Testis (tissue), 2 donors: ENCODE data around the gene ABCA13.

Experiments used
- POLR2A ChIP-seq: fragments of 450-650 bp; IDR thresholded peaks from one replicate; pipeline ENCODE4 v1.6.1; 2017; ENCODE audit warnings: antibody characterized with exemption, mild to moderate bottlenecking, moderate library complexity
- TF ChIP-seq, protein P1 (sequence below), 3 experiments: fragments of 450-650 bp in 2 of 3; fragments of 200-600 bp in 1 of 3; sonication (generic) in 1 of 3; IDR thresholded peaks; one replicate each; pipeline ENCODE4 v1.5.1; 2016 to 2019; ENCODE audit warnings: antibody characterized with exemption in 3 of 3, mild to moderate bottlenecking in 2 of 3, moderate library complexity in 1 of 3

GRCh38 chr7:48441848-48442492 is 270.7 kb downstream of the ABCA13 start:
- TF ChIP-seq POLR2A, result no peak
- TF ChIP-seq, protein P1, sequence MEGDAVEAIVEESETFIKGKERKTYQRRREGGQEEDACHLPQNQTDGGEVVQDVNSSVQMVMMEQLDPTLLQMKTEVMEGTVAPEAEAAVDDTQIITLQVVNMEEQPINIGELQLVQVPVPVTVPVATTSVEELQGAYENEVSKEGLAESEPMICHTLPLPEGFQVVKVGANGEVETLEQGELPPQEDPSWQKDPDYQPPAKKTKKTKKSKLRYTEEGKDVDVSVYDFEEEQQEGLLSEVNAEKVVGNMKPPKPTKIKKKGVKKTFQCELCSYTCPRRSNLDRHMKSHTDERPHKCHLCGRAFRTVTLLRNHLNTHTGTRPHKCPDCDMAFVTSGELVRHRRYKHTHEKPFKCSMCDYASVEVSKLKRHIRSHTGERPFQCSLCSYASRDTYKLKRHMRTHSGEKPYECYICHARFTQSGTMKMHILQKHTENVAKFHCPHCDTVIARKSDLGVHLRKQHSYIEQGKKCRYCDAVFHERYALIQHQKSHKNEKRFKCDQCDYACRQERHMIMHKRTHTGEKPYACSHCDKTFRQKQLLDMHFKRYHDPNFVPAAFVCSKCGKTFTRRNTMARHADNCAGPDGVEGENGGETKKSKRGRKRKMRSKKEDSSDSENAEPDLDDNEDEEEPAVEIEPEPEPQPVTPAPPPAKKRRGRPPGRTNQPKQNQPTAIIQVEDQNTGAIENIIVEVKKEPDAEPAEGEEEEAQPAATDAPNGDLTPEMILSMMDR (IDR thresholded peaks at IDR 0.05), result no peak
